Loucy (cell line): Measurements from ENCODE around the gene NDUFB8.

Experiments used
- H2AFZ ChIP-seq: fragments of 200-600 bp; sonication (generic); 2 replicates; pipeline ENCODE4 v1.6.0; 2016; ENCODE audit warnings: antibody characterized with exemption, mild to moderate bottlenecking, low read length, moderate library complexity
- H3F3A ChIP-seq: fragments of 200-600 bp; 2 replicates; pipeline ENCODE4 v1.6.0; 2016; ENCODE audit warnings: antibody characterized with exemption, low read depth, mild to moderate bottlenecking
- H3K27me3 ChIP-seq: fragments of 200-600 bp; sonication (generic); 2 replicates; pipeline ENCODE4 v1.6.1; 2014; ENCODE audit warnings: low read length, mild to moderate bottlenecking; ENCODE audit not compliant: insufficient read depth, poor library complexity, severe bottlenecking
- H3K36me3 ChIP-seq: fragments of 200-600 bp; sonication (generic); 2 replicates; pipeline ENCODE4 v1.6.1; 2016; ENCODE audit warnings: low read length; ENCODE audit not compliant: insufficient read depth
- H3K4me1 ChIP-seq: fragments of 200-600 bp; sonication (generic); 2 replicates; pipeline ENCODE4 v1.5.1; 2014; ENCODE audit warnings: low read length, mild to moderate bottlenecking; ENCODE audit not compliant: insufficient read depth, poor library complexity, severe bottlenecking
- H3K4me2 ChIP-seq: fragments of 200-600 bp; sonication (generic); 2 replicates; pipeline ENCODE4 v1.6.0; 2014; ENCODE audit warnings: antibody characterized with exemption, low read length, low read depth, mild to moderate bottlenecking; ENCODE audit not compliant: poor library complexity, severe bottlenecking
- H3K4me3 ChIP-seq: fragments of 200-600 bp; sonication (generic); 2 replicates; pipeline ENCODE4 v1.5.1; 2014; ENCODE audit warnings: low read length, mild to moderate bottlenecking, mixed read lengths; ENCODE audit not compliant: poor library complexity, severe bottlenecking
- H3K79me2 ChIP-seq: fragments of 200-600 bp; sonication (generic); 2 replicates; pipeline ENCODE4 v1.6.1; 2014; ENCODE audit warnings: low read length; ENCODE audit not compliant: insufficient read depth
- H3K9ac ChIP-seq: fragments of 200-600 bp; sonication (generic); 2 replicates; pipeline ENCODE4 v1.6.0; 2014; ENCODE audit warnings: mild to moderate bottlenecking, low read depth, low read length, moderate library complexity; ENCODE audit not compliant: poor library complexity, severe bottlenecking
- H3K9me2 ChIP-seq: fragments of 200-600 bp; sonication (generic); replicated peaks from 2 replicates; pipeline ENCODE4 v1.6.1; 2016; ENCODE audit warnings: low read depth, low read length, mixed read lengths
- H3K9me3 ChIP-seq: fragments of 200-600 bp; sonication (generic); 2 replicates; pipeline ENCODE4 v1.6.1; 2014; ENCODE audit warnings: mild to moderate bottlenecking, antibody characterized with exemption, low read length, low read depth; ENCODE audit not compliant: insufficient read depth
- H4K20me1 ChIP-seq: fragments of 200-600 bp; sonication (generic); 2 replicates; pipeline ENCODE4 v1.6.0; 2014; ENCODE audit warnings: antibody characterized with exemption, low read length, mild to moderate bottlenecking; ENCODE audit not compliant: insufficient read depth, poor library complexity, severe bottlenecking
- CTCF ChIP-seq: fragments of 200-600 bp; sonication (generic); conservative IDR thresholded peaks from 2 replicates; pipeline ENCODE4 v1.5.1; 2014; ENCODE audit warnings: mild to moderate bottlenecking, antibody characterized with exemption, low read length
- EZH2phosphoT487 ChIP-seq: fragments of 200-600 bp; IDR thresholded peaks from 2 replicates; pipeline ENCODE4 v1.6.1; 2018; ENCODE audit warnings: antibody characterized with exemption, mild to moderate bottlenecking, moderate library complexity, borderline replicate concordance

The NDUFB8 gene

GRCh38 chr10:100566561-100566960 lies 36.9 kb upstream of the NDUFB8 start:
- TF ChIP-seq CTCF (no peak), EZH2phosphoT487 (no peak)
- no peak overlapping the region for H3K9ac ChIP-seq
- H3K4me1 ChIP-seq, result peaks cover 9% of the 10 kb centered on the region
- H3K4me3 ChIP-seq, result no peak overlapping the region
- no peaks in the 10 kb centered on the region for H3F3A ChIP-seq
- no peak overlapping the region for H2AFZ ChIP-seq
- no peaks in the 10 kb centered on the region for H3K9me3 ChIP-seq
- no peaks in the 10 kb centered on the region for H3K79me2 ChIP-seq
- H3K36me3 ChIP-seq, result no peaks in the 10 kb centered on the region
- no peaks in the 10 kb centered on the region for H3K9me2 ChIP-seq
- H3K4me2 ChIP-seq, result no peak overlapping the region
- no peaks in the 10 kb centered on the region for H4K20me1 ChIP-seq
- no peaks in the 10 kb centered on the region for H3K27me3 ChIP-seq

- Histone ChIP-seq H4K20me1 (no peaks in the 10 kb centered on the region), H3K4me3 (no peak overlapping the region), H3K27me3 (no peaks in the 10 kb centered on the region), H3K9ac (no peak overlapping the region), H3K9me3 (no peaks in the 10 kb centered on the region), H3K4me2 (no peak overlapping the region), H3F3A (no peaks in the 10 kb centered on the region), H3K4me1 (peaks cover 9% of the 10 kb centered on the region), H3K36me3 (no peaks in the 10 kb centered on the region), H2AFZ (no peak overlapping the region), H3K79me2 (no peaks in the 10 kb centered on the region), H3K9me2 (no peaks in the 10 kb centered on the region)
- TF ChIP-seq CTCF (no peak), EZH2phosphoT487 (no peak)
Measured at GRCh38 chr10:100565206-100565985, 35.7 kb upstream of the NDUFB8 start.

- no peaks in the 10 kb centered on the region for H3K36me3 ChIP-seq
- no peak overlapping the region for H3K9ac ChIP-seq
- H3F3A ChIP-seq, result no peaks in the 10 kb centered on the region
- H4K20me1 ChIP-seq, result no peaks in the 10 kb centered on the region
- TF ChIP-seq EZH2phosphoT487 (no peak), CTCF (no peak)
- H3K79me2 ChIP-seq, result no peaks in the 10 kb centered on the region
- H3K27me3 ChIP-seq, result no peaks in the 10 kb centered on the region
- H3K9me3 ChIP-seq, result no peaks in the 10 kb centered on the region
- peaks cover 9% of the 10 kb centered on the region for H3K4me1 ChIP-seq
- no peaks in the 10 kb centered on the region for H3K9me2 ChIP-seq
- H3K4me2 ChIP-seq, result no peak overlapping the region
- H3K4me3 ChIP-seq, result no peak overlapping the region
- H2AFZ ChIP-seq, result no peak overlapping the region
Measured at GRCh38 chr10:100562008-100562672, 32.5 kb upstream of the NDUFB8 start.
